H9 (cell line): Measurements from ENCODE around the gene USH2A. TPM values are rescaled to one million over a fixed set of nuclear protein-coding genes. Genes with fewer than 3 reads are reported as not detected.

Source experiments
- DNase-seq: peaks from one replicate; pipeline ENCODE4 v3.0.0-alpha.2; 2017
- H2AFZ ChIP-seq: one replicate; pipeline ENCODE4 v1.6.1; 2013; ENCODE audit warnings: mild to moderate bottlenecking, low read length, control low read depth, moderate library complexity
- H2AK5ac ChIP-seq: 2 replicates; pipeline ENCODE4 v1.6.1; 2013; ENCODE audit warnings: low read length, control low read depth, mixed read lengths; ENCODE audit not compliant: insufficient read length
- H2BK120ac ChIP-seq: one replicate; pipeline ENCODE4 v1.6.1; 2013; ENCODE audit warnings: low read depth, mild to moderate bottlenecking, low read length, control low read depth, inconsistent platforms; ENCODE audit not compliant: poor library complexity, severe bottlenecking
- H2BK12ac ChIP-seq: 2 replicates; pipeline ENCODE4 v1.6.1; 2013; ENCODE audit warnings: low read length, control low read depth, mixed read lengths, low read depth; ENCODE audit not compliant: insufficient read length
- H2BK15ac ChIP-seq: 2 replicates; pipeline ENCODE4 v1.6.1; 2013; ENCODE audit warnings: low read depth, low read length, control low read depth
- H2BK20ac ChIP-seq: one replicate; pipeline ENCODE4 v1.6.1; 2013; ENCODE audit warnings: low read depth, mild to moderate bottlenecking, low read length, control low read depth, inconsistent platforms; ENCODE audit not compliant: poor library complexity, severe bottlenecking
- H2BK5ac ChIP-seq: 2 replicates; pipeline ENCODE4 v1.6.1; 2013; ENCODE audit warnings: low read length, control low read depth, mixed read lengths; ENCODE audit not compliant: insufficient read length
- H3K14ac ChIP-seq: 2 replicates; pipeline ENCODE4 v1.6.1; 2013; ENCODE audit warnings: low read length, control low read depth; ENCODE audit not compliant: insufficient read depth
- H3K18ac ChIP-seq: 2 replicates; pipeline ENCODE4 v1.6.1; 2013; ENCODE audit warnings: low read depth, mild to moderate bottlenecking, mixed read lengths, low read length, control low read depth; ENCODE audit not compliant: insufficient read length
- H3K23ac ChIP-seq: 2 replicates; pipeline ENCODE4 v1.6.1; 2013; ENCODE audit warnings: low read length, control low read depth, mixed read lengths, low read depth; ENCODE audit not compliant: insufficient read length
- H3K23me2 ChIP-seq: 2 replicates; pipeline ENCODE4 v1.6.1; 2013; ENCODE audit warnings: low read depth, mild to moderate bottlenecking, mixed read lengths, low read length, control low read depth; ENCODE audit not compliant: insufficient read length, poor library complexity, severe bottlenecking
- H3K27ac ChIP-seq: 2 replicates; pipeline ENCODE4 v1.5.1; 2013; ENCODE audit warnings: low read length, control low read depth, mixed read lengths, low read depth; ENCODE audit not compliant: insufficient read length
- H3K27me3 ChIP-seq: 2 replicates; pipeline ENCODE4 v1.6.1; 2013; ENCODE audit warnings: low read length, control low read depth, inconsistent platforms; ENCODE audit not compliant: insufficient read depth
- H3K4ac ChIP-seq: 2 replicates; pipeline ENCODE4 v1.6.1; 2013; ENCODE audit warnings: low read depth, mild to moderate bottlenecking, control low read depth, inconsistent platforms, low read length, moderate library complexity
- H3K4me1 ChIP-seq: 2 replicates; pipeline ENCODE4 v1.6.1; 2013; ENCODE audit warnings: low read length, control low read depth, inconsistent platforms; ENCODE audit not compliant: insufficient read depth
- H3K4me2 ChIP-seq: 2 replicates; pipeline ENCODE4 v1.6.1; 2013; ENCODE audit warnings: low read length, control low read depth, mixed read lengths; ENCODE audit not compliant: insufficient read length, insufficient read depth
- H3K56ac ChIP-seq: 2 replicates; pipeline ENCODE4 v1.6.1; 2013; ENCODE audit warnings: low read depth, mild to moderate bottlenecking, mixed read lengths, low read length, control low read depth; ENCODE audit not compliant: insufficient read length
- H3K79me1 ChIP-seq: 2 replicates; pipeline ENCODE4 v1.6.1; 2013; ENCODE audit warnings: low read depth, mild to moderate bottlenecking, moderate library complexity, low read length, control low read depth, inconsistent platforms; ENCODE audit not compliant: insufficient read depth, poor library complexity, severe bottlenecking
- H3K79me2 ChIP-seq: 2 replicates; pipeline ENCODE4 v1.6.1; 2013; ENCODE audit warnings: low read length, control low read depth, inconsistent platforms; ENCODE audit not compliant: insufficient read depth
- H3K9ac ChIP-seq: 2 replicates; pipeline ENCODE4 v1.6.1; 2013; ENCODE audit warnings: low read length, control low read depth, mixed read lengths; ENCODE audit not compliant: insufficient read length; ENCODE audit errors: extremely low read depth
- H3K9me3 ChIP-seq: one replicate; pipeline ENCODE4 v1.6.1; 2013; ENCODE audit warnings: low read depth, low read length, inconsistent platforms; ENCODE audit not compliant: control insufficient read depth
- H3T11ph ChIP-seq: one replicate; pipeline ENCODE4 v1.6.1; 2013; ENCODE audit warnings: mild to moderate bottlenecking, low read length, control low read depth, inconsistent platforms
- H4K20me1 ChIP-seq: one replicate; pipeline ENCODE4 v1.6.1; 2013; ENCODE audit not compliant: control insufficient read depth, insufficient read length, insufficient read depth
- H4K5ac ChIP-seq: 2 replicates; pipeline ENCODE4 v1.6.1; 2013; ENCODE audit warnings: low read depth, mild to moderate bottlenecking, mixed read lengths, low read length, control low read depth; ENCODE audit not compliant: insufficient read length
- H4K8ac ChIP-seq: replicated peaks from 2 replicates; pipeline ENCODE4 v1.6.1; 2013; ENCODE audit warnings: low read length, control low read depth, mixed read lengths, low read depth; ENCODE audit not compliant: insufficient read length
- H4K91ac ChIP-seq: 2 replicates; pipeline ENCODE4 v1.6.1; 2013; ENCODE audit warnings: low read depth, mild to moderate bottlenecking, moderate library complexity, mixed read lengths, low read length, control low read depth; ENCODE audit not compliant: insufficient read length
- H3K27ac Mint-ChIP-seq, 3 experiments: 2 replicates in 2 of 3; 3 replicates in 1 of 3; pipeline ENCODE4 v1.8.0; 2020 to 2021; ENCODE audit warnings: mixed read lengths in 3 of 3, mild to moderate bottlenecking in 1 of 3, moderate library complexity in 1 of 3
- H3K27me3 Mint-ChIP-seq: 2 replicates; pipeline ENCODE4 v1.8.0; 2021; ENCODE audit warnings: low read depth, mild to moderate bottlenecking, moderate library complexity, mixed read lengths
- H3K36me3 Mint-ChIP-seq, 3 experiments: 2 replicates in 2 of 3; 3 replicates in 1 of 3; pipeline ENCODE4 v1.8.0; 2020 to 2021; ENCODE audit warnings: low read depth in 3 of 3, mixed read lengths in 3 of 3; ENCODE audit not compliant: insufficient read depth in 1 of 3
- H3K4me1 Mint-ChIP-seq, 2 experiments: 2 replicates each; pipeline ENCODE4 v1.8.0; 2020; ENCODE audit warnings: mixed read lengths in 2 of 2
- H3K4me3 Mint-ChIP-seq, 2 experiments: 2 replicates in 1 of 2; 3 replicates in 1 of 2; pipeline ENCODE4 v1.8.0; 2020 to 2021; ENCODE audit warnings: mild to moderate bottlenecking in 2 of 2, mixed read lengths in 2 of 2, moderate library complexity in 1 of 2
- H3K9me3 Mint-ChIP-seq, 2 experiments: 2 replicates in 1 of 2; 3 replicates in 1 of 2; pipeline ENCODE4 v1.8.0; 2020; ENCODE audit warnings: mild to moderate bottlenecking in 2 of 2, mixed read lengths in 2 of 2, moderate library complexity in 1 of 2
- CTCF ChIP-seq: fragments of 200-600 bp; sonication (generic); conservative IDR thresholded peaks from 3 replicates; pipeline ENCODE4 v1.8.0; 2021; ENCODE audit warnings: antibody characterized with exemption, mild to moderate bottlenecking
- WGBS: extraction: QIAGEN DNeasy Blood & Tissue Kit; methylation state at CpG from one replicate; pipeline ENCODE4 v1.1.7; 2013; ENCODE audit warnings: missing lambda C conversion rate, low lambda C conversion rate, mixed read lengths; ENCODE audit not compliant: insufficient read length; ENCODE audit errors: extremely low coverage; 5-methylcytosine and 5-hydroxymethylcytosine counted together
- total RNA-seq: library from RNA; stranded (reverse); gene quantifications from 2 replicates; pipeline ENCODE4 v1.2.1, GENCODE V29; 2021

The USH2A gene
- total RNA-seq, 1 experiment from 2014 or later: 0.11 TPM

GRCh38 chr1:215590779-215591491, 832.3 kb downstream of the USH2A start:
- H3K4ac ChIP-seq: no peak overlapping the region
- H2BK120ac ChIP-seq: no peak overlapping the region
- no peak overlapping the region for H2AK5ac ChIP-seq
- no peak overlapping the region for H4K5ac ChIP-seq
- H2BK5ac ChIP-seq: no peak overlapping the region
- no peak overlapping the region for H4K8ac ChIP-seq
- H2BK15ac ChIP-seq: no peak overlapping the region
- no peak for DNase-seq
- no peak overlapping the region for H3K9ac ChIP-seq
- H2BK20ac ChIP-seq: no peak overlapping the region
- Mint-ChIP-seq H3K36me3 (peaks cover 15 to 29% (median 24%) of the 10 kb centered on the region in 3 experiments), H3K27me3 (no peaks in the 10 kb centered on the region), H3K4me3 (no peak overlapping the region), H3K9me3 (no peaks in the 10 kb centered on the region), H3K4me1 (0 out of 4 replicates have a peak, but pooled peaks cover 4 to 7% of the 10 kb centered on the region in 2 experiments), H3K27ac (peak overlapping the region in 1 of 3 experiments; percentile 9; a peak in 1 of 7 replicates)
- H3K79me1 ChIP-seq: no peaks in the 10 kb centered on the region
- H3K23me2 ChIP-seq: no peaks in the 10 kb centered on the region
- H3K9me3 ChIP-seq: no peaks in the 10 kb centered on the region
- no peak overlapping the region for H3K27ac ChIP-seq
- H4K91ac ChIP-seq: no peak overlapping the region
- no peak overlapping the region for H3K18ac ChIP-seq
- no peak overlapping the region for H2BK12ac ChIP-seq
- H2AFZ ChIP-seq: no peak overlapping the region
- no peak overlapping the region for H3K23ac ChIP-seq
- no peaks in the 10 kb centered on the region for H3K4me1 ChIP-seq
- no peak overlapping the region for H3T11ph ChIP-seq
- no peaks in the 10 kb centered on the region for H4K20me1 ChIP-seq
- H3K4me2 ChIP-seq: no peak overlapping the region
- H3K14ac ChIP-seq: no peak overlapping the region
- H3K56ac ChIP-seq: no peak overlapping the region
- no peaks in the 10 kb centered on the region for H3K27me3 ChIP-seq
- no peak for TF ChIP-seq CTCF
- H3K79me2 ChIP-seq: no peaks in the 10 kb centered on the region
- no CpG with 5 or more reads among the region's 4 CpGs for WGBS
